Astrocyte (in vitro differentiated cells and primary cell): ENCODE measurements around the gene HMOX1. TPM values are rescaled to one million over a fixed set of nuclear protein-coding genes. Genes with fewer than 3 reads are reported as not detected.

Experiments
- DNase-seq: peaks from one replicate; pipeline ENCODE4 v3.0.0-alpha.2; 2010; ENCODE audit warnings: low read depth
- FAIRE-seq: peaks from 2 replicates; lab custom pipeline; 2011; peaks lifted over from hg19 to GRCh38; lab: Jason Lieb, UNC
- H2AFZ ChIP-seq: 2 replicates; pipeline ENCODE4 v1.6.0; 2012; ENCODE audit warnings: low read depth, low read length, inconsistent platforms
- H3K27ac ChIP-seq: 2 replicates; pipeline ENCODE4 v1.5.1; 2011; ENCODE audit warnings: low read depth, low read length, inconsistent platforms
- H3K27me3 ChIP-seq: 2 replicates; pipeline ENCODE4 v1.6.0; 2011; ENCODE audit warnings: low read length, inconsistent platforms; ENCODE audit not compliant: insufficient read depth
- H3K36me3 ChIP-seq: 2 replicates; pipeline ENCODE4 v1.5.1; 2011; ENCODE audit warnings: low read length, inconsistent platforms; ENCODE audit not compliant: insufficient read depth
- H3K4me1 ChIP-seq: 2 replicates; pipeline ENCODE4 v1.5.1; 2011; ENCODE audit warnings: low read length, inconsistent platforms; ENCODE audit not compliant: insufficient read depth
- H3K4me2 ChIP-seq: 2 replicates; pipeline ENCODE4 v1.6.0; 2012; ENCODE audit warnings: low read length, inconsistent platforms
- H3K4me3 ChIP-seq: 2 replicates; pipeline ENCODE4 v1.5.1; 2011; ENCODE audit warnings: low read depth, mild to moderate bottlenecking, low read length, inconsistent platforms; ENCODE audit not compliant: insufficient read depth
- H3K79me2 ChIP-seq: 2 replicates; pipeline ENCODE4 v1.6.0; 2012; ENCODE audit warnings: mild to moderate bottlenecking, low read length, inconsistent platforms; ENCODE audit not compliant: insufficient read depth
- H3K9ac ChIP-seq: 2 replicates; pipeline ENCODE4 v1.6.0; 2012; ENCODE audit warnings: mild to moderate bottlenecking, low read length, inconsistent platforms
- H3K9me3 ChIP-seq: 2 replicates; pipeline ENCODE4 v1.5.1; 2012; ENCODE audit warnings: low read depth, mild to moderate bottlenecking, low read length, inconsistent platforms; ENCODE audit not compliant: insufficient read depth
- H4K20me1 ChIP-seq: 2 replicates; pipeline ENCODE4 v1.6.0; 2012; ENCODE audit warnings: low read length, inconsistent platforms; ENCODE audit not compliant: insufficient read depth
- H3K27ac Mint-ChIP-seq: one replicate; pipeline ENCODE4 v1.8.0; 2021; ENCODE audit warnings: mild to moderate bottlenecking, mixed read lengths; ENCODE audit not compliant: unreplicated experiment
- H3K27me3 Mint-ChIP-seq: one replicate; pipeline ENCODE4 v1.8.0; 2021; ENCODE audit warnings: low read depth, mixed read lengths; ENCODE audit not compliant: unreplicated experiment
- H3K36me3 Mint-ChIP-seq: one replicate; pipeline ENCODE4 v1.8.0; 2021; ENCODE audit warnings: low read depth, mixed read lengths; ENCODE audit not compliant: unreplicated experiment
- H3K4me1 Mint-ChIP-seq: one replicate; pipeline ENCODE4 v1.8.0; 2021; ENCODE audit warnings: low read depth, mixed read lengths; ENCODE audit not compliant: unreplicated experiment
- H3K4me3 Mint-ChIP-seq: one replicate; pipeline ENCODE4 v1.8.0; 2021; ENCODE audit warnings: mild to moderate bottlenecking, moderate library complexity, mixed read lengths; ENCODE audit not compliant: unreplicated experiment
- H3K9me3 Mint-ChIP-seq: one replicate; pipeline ENCODE4 v1.8.0; 2021; ENCODE audit warnings: mild to moderate bottlenecking, mixed read lengths; ENCODE audit not compliant: unreplicated experiment
- EZH2 ChIP-seq: IDR thresholded peaks from 2 replicates; pipeline ENCODE4 v1.6.1; 2012; ENCODE audit warnings: mild to moderate bottlenecking, low read length, inconsistent platforms; ENCODE audit not compliant: insufficient read depth
- total RNA-seq: library from RNA; stranded (reverse); gene quantifications from 2 replicates; pipeline ENCODE4 v1.2.1, GENCODE V29; 2021
- TF ChIP-seq, protein P1 (sequence below): IDR thresholded peaks from 2 replicates; pipeline ENCODE4 v1.5.1; 2011; ENCODE audit warnings: low read depth, mild to moderate bottlenecking, inconsistent platforms, low read length, moderate library complexity; ENCODE audit not compliant: insufficient read depth

HMOX1 gene
- total RNA-seq, 1 donor from 2014 or later: 17.0 TPM

DNA sequence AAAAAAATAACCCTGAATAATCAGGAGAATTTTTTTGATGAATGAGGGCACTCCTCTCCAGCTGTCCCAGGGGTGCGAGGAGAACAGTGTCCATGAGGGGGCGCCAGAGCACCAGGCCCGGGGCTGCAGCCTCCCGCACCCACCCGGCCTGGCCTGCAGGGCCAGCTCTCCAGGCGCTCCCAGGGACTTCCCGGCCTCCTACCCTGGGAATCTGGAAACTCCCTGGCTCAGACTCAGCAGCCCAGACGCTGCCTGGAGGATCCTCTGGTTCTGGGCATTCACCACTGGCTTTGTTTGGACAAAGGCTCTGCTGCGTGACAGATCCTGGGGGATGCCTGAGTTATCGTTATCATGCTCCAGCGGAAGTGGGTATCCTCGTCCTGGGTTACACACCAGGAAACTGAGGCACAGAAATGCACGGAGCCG lies 50.0 kb downstream of the HMOX1 start:
- H3K4me1 Mint-ChIP-seq: peaks cover 18% of the 10 kb centered on the region
- Histone ChIP-seq H3K36me3 (no peaks in the 10 kb centered on the region), H2AFZ (peak overlapping the region; percentile 53), H4K20me1 (peaks cover 4% of the 10 kb centered on the region), H3K4me2 (peak overlapping the region; percentile 48), H3K9ac (peak overlapping the region; percentile 59), H3K27me3 (no peaks in the 10 kb centered on the region), H3K9me3 (peaks cover 11% of the 10 kb centered on the region), H3K27ac (peak overlapping the region; percentile 48), H3K79me2 (no peaks in the 10 kb centered on the region), H3K4me1 (peaks cover 20% of the 10 kb centered on the region), H3K4me3 (no peak overlapping the region)
- no peak for TF ChIP-seq EZH2
- TF ChIP-seq, protein P1, sequence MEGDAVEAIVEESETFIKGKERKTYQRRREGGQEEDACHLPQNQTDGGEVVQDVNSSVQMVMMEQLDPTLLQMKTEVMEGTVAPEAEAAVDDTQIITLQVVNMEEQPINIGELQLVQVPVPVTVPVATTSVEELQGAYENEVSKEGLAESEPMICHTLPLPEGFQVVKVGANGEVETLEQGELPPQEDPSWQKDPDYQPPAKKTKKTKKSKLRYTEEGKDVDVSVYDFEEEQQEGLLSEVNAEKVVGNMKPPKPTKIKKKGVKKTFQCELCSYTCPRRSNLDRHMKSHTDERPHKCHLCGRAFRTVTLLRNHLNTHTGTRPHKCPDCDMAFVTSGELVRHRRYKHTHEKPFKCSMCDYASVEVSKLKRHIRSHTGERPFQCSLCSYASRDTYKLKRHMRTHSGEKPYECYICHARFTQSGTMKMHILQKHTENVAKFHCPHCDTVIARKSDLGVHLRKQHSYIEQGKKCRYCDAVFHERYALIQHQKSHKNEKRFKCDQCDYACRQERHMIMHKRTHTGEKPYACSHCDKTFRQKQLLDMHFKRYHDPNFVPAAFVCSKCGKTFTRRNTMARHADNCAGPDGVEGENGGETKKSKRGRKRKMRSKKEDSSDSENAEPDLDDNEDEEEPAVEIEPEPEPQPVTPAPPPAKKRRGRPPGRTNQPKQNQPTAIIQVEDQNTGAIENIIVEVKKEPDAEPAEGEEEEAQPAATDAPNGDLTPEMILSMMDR: peak; percentile 91
- H3K9me3 Mint-ChIP-seq: peaks cover 7% of the 10 kb centered on the region
- H3K4me3 Mint-ChIP-seq: no peak overlapping the region
- H3K27me3 Mint-ChIP-seq: peaks cover 2% of the 10 kb centered on the region
- no peak for FAIRE-seq
- peak; percentile 85 for DNase-seq
- H3K36me3 Mint-ChIP-seq: peaks cover 4% of the 10 kb centered on the region
- H3K27ac Mint-ChIP-seq: peak overlapping the region; percentile 62

DNA sequence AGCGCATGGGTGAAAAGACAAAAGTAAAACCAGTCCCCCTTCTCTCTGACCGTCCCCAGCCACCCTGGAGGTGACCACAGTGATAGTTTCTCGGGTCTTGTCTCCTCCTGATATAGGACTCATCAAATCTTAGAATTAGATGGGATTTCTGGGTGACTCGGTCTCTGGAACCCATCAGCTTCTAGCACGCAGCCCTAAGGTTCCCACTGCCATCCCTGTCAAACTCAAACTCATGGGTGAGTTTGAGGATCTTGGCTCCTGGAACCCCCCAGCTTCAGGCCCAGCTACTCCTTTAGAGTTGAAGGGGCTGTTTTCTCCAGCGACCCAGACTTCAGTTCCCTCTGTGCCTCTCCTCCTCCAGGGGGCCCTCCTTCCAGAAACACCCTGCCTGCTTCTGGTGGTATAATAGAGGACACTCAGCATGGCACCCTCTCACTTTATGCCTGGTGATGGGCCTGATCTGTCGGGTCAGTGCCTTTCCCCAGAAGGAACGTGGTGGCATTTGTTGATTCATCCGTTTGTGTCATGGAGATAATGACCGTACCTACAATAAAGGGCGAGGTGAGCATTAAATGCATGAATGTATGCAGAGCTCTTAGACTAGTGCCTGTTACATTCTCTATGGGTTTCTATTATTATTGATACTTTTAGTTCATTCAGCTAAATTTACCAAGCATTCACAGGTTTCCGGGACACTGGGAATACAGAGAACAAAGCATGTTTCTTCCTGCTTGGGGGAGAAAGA lies 50.8 kb downstream of the HMOX1 start:
- peaks cover 7% of the 10 kb centered on the region for H3K9me3 Mint-ChIP-seq
- H3K4me1 Mint-ChIP-seq: peaks cover 11% of the 10 kb centered on the region
- H4K20me1 ChIP-seq: no peaks in the 10 kb centered on the region
- H3K27me3 ChIP-seq: no peaks in the 10 kb centered on the region
- H3K79me2 ChIP-seq: no peaks in the 10 kb centered on the region
- H3K9me3 ChIP-seq: peaks cover 11% of the 10 kb centered on the region
- no peak overlapping the region for H3K4me3 ChIP-seq
- TF ChIP-seq EZH2: no peak
- TF ChIP-seq, protein P1: no peak
- peak overlapping the region; percentile 59 for H3K9ac ChIP-seq
- peaks cover 2% of the 10 kb centered on the region for H3K27me3 Mint-ChIP-seq
- no peak overlapping the region for H2AFZ ChIP-seq
- peak overlapping the region; percentile 48 for H3K27ac ChIP-seq
- H3K4me3 Mint-ChIP-seq: no peak overlapping the region
- H3K27ac Mint-ChIP-seq: peak overlapping the region; percentile 62
- DNase-seq (no peak), FAIRE-seq (no peak)
- no peaks in the 10 kb centered on the region for H3K36me3 ChIP-seq
- H3K4me1 ChIP-seq: peaks cover 12% of the 10 kb centered on the region
- peaks cover 4% of the 10 kb centered on the region for H3K36me3 Mint-ChIP-seq
- peak overlapping the region; percentile 48 for H3K4me2 ChIP-seq
